Activated CD8-positive, alpha-beta memory T cell treated with anti-CD3 and anti-CD28 coated beads, Interleukin-2, amount 10 ng/mL, durations not matched to agents 7 days and 5 days (primary cell): ENCODE data around the gene CROCC2. TPM values are rescaled to one million over a fixed set of nuclear protein-coding genes. Genes with fewer than 3 reads are reported as not detected.

Experiments
- ATAC-seq: fragments of 150-1000 bp; cut with Tn5 transposase; one replicate; pipeline ENCODE4 v1.10.0; 2021; ENCODE audit warnings: moderate library complexity
- CTCF ChIA-PET: fragments of 350-600 bp; sonication (Branson Sonifier 250); formaldehyde crosslinking; loops from one replicate; lab custom pipeline; 2021; ENCODE audit warnings: antibody characterized with exemption; lab: Charles Lee
- DNase-seq: peaks from one replicate; pipeline ENCODE4 v3.0.0-alpha.2; 2020
- H3K27ac Mint-ChIP-seq: one replicate; pipeline ENCODE4 v1.8.0; 2021; ENCODE audit warnings: mild to moderate bottlenecking, mixed read lengths
- H3K27me3 Mint-ChIP-seq: one replicate; pipeline ENCODE4 v1.8.0; 2021; ENCODE audit warnings: mixed read lengths
- H3K36me3 Mint-ChIP-seq: one replicate; pipeline ENCODE4 v1.8.0; 2021; ENCODE audit warnings: mild to moderate bottlenecking, mixed read lengths
- H3K4me1 Mint-ChIP-seq: one replicate; pipeline ENCODE4 v1.8.0; 2021; ENCODE audit warnings: mixed read lengths
- H3K4me3 Mint-ChIP-seq: one replicate; pipeline ENCODE4 v1.8.0; 2021; ENCODE audit warnings: mild to moderate bottlenecking, moderate library complexity, mixed read lengths
- H3K9me3 Mint-ChIP-seq: one replicate; pipeline ENCODE4 v1.8.0; 2022; ENCODE audit warnings: low read depth, mixed read lengths
- total RNA-seq, 2 experiments: library from RNA; stranded (reverse); gene quantifications; one replicate each; pipeline ENCODE4 v1.2.3, GENCODE V29; 2021

CROCC2 gene
- total RNA-seq, 2 experiments from 2014 or later: not detected

GRCh38 chr2:240922982-240923537 is 16.9 kb downstream of the CROCC2 start:
- CTCF ChIA-PET: interaction anchor here (1.2 kb wide), 1 partner anchor 9 kb away, joined by 3 read pairs; no protein-coding TSS in a partner anchor
- DNase-seq (no peak), ATAC-seq (no peak)
- Mint-ChIP-seq H3K9me3 (no peaks in the 10 kb centered on the region), H3K4me1 (no peaks in the 10 kb centered on the region), H3K27me3 (no peaks in the 10 kb centered on the region), H3K36me3 (no peaks in the 10 kb centered on the region), H3K4me3 (no peak overlapping the region), H3K27ac (no peak overlapping the region)

- Mint-ChIP-seq H3K4me3 (no peak overlapping the region), H3K9me3 (no peaks in the 10 kb centered on the region), H3K36me3 (no peaks in the 10 kb centered on the region), H3K27ac (no peak overlapping the region), H3K27me3 (no peaks in the 10 kb centered on the region), H3K4me1 (no peaks in the 10 kb centered on the region)
- CTCF ChIA-PET: interaction anchor here (1.4 kb wide), 1 partner anchor 12 kb away, joined by 4 read pairs; no protein-coding TSS in a partner anchor
- DNase-seq: no peak
- ATAC-seq: no peak
Measured at GRCh38 chr2:240925191-240925567, 19.0 kb downstream of the CROCC2 start.

DNA sequence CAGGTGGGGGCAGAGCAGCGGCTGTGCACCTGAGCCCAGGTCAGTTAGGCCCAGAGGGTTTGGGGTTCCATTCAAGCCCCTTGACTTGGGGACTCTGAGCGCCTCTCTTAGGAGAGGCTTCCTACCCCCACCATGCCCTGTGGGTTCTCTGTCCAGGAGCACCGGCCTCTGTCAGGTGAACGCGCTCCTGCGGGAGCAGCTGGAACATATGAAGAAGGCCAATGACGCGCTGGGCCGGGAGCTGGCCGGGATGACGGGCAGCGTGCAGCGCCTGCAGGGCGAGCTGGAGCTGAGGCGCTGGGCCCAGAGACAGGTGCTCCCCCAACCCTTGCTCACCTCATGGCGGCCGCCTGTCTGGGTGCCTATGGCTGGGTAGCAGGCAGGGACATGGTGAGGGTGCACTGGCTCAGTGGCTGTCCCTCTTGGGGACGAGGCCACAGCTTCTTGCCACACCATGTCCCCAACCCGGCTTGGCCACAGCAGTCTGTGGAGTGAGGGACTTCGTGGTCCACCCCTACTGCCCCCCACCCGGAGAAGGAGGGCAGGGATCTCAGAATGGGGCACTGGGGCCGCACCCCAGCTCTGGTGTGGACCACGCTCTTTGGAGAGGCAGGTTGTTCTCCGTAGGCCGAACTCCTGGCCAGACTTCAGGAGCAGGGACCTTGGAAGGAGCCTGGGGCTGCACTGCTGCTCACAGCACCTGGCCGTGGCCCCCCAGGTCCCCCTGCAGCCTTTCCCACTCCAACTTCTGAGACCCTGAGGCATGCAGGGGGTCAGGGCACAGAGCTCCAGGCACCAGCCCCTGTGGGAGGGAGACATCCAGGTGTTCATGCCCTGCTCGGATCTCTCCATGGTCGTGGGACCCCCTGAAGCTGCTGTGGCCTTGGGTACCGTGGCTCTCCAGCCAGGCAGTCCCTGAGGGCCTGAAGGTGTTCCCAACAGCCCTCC is 19.7 kb downstream of the CROCC2 start:
- DNase-seq (no peak), ATAC-seq (no peak)
- Mint-ChIP-seq H3K27ac (no peak overlapping the region), H3K9me3 (no peaks in the 10 kb centered on the region), H3K36me3 (no peaks in the 10 kb centered on the region), H3K27me3 (no peaks in the 10 kb centered on the region), H3K4me1 (no peaks in the 10 kb centered on the region), H3K4me3 (no peak overlapping the region)
- CTCF ChIA-PET: interaction anchor here (1.4 kb wide), 1 partner anchor 13 kb away, joined by 4 read pairs; no protein-coding TSS in a partner anchor

GRCh38 chr2:240926516-240927389 is 20.6 kb downstream of the CROCC2 start:
- Mint-ChIP-seq H3K4me3 (no peak overlapping the region), H3K27ac (no peak overlapping the region)
- CTCF ChIA-PET: interaction anchor here (1.0 to 1.4 kb wide), 2 partner anchors 13 to 55 kb away, joined by 3 to 4 read pairs; no protein-coding TSS in a partner anchor

GRCh38 chr2:240927390-240927781 is 21.2 kb downstream of the CROCC2 start:
- Mint-ChIP-seq H3K27ac (no peak overlapping the region), H3K4me3 (no peak overlapping the region), H3K9me3 (no peaks in the 10 kb centered on the region), H3K27me3 (no peaks in the 10 kb centered on the region), H3K4me1 (no peaks in the 10 kb centered on the region), H3K36me3 (no peaks in the 10 kb centered on the region)
- ATAC-seq (no peak), DNase-seq (no peak)
- CTCF ChIA-PET: interaction anchor here (1.0 kb wide), 1 partner anchor 54 kb away, joined by 3 read pairs; no protein-coding TSS in a partner anchor

More at GRCh38 chr2:240926516-240927389, 20.6 kb downstream of the CROCC2 start:
- DNase-seq: no peak
- no peaks in the 10 kb centered on the region for H3K4me1 Mint-ChIP-seq
- H3K27me3 Mint-ChIP-seq: no peaks in the 10 kb centered on the region
- no peak for ATAC-seq
- H3K9me3 Mint-ChIP-seq: no peaks in the 10 kb centered on the region
- H3K36me3 Mint-ChIP-seq: no peaks in the 10 kb centered on the region

GRCh38 chr2:240928476-240929363 is 22.6 kb downstream of the CROCC2 start:
- no peak overlapping the region for H3K27ac Mint-ChIP-seq
- H3K4me1 Mint-ChIP-seq: no peaks in the 10 kb centered on the region
- ATAC-seq (no peak), DNase-seq (no peak)
- no peaks in the 10 kb centered on the region for H3K36me3 Mint-ChIP-seq
- H3K4me3 Mint-ChIP-seq: no peak overlapping the region
- H3K9me3 Mint-ChIP-seq: no peaks in the 10 kb centered on the region
- H3K27me3 Mint-ChIP-seq: no peaks in the 10 kb centered on the region
- CTCF ChIA-PET: interaction anchor here (1.5 kb wide), 1 partner anchor 14 kb away, joined by 3 read pairs; no protein-coding TSS in a partner anchor

- DNase-seq (no peak), ATAC-seq (no peak)
- CTCF ChIA-PET: no interaction called here
- Mint-ChIP-seq H3K4me3 (no peak overlapping the region), H3K27ac (no peak overlapping the region), H3K27me3 (no peaks in the 10 kb centered on the region), H3K36me3 (no peaks in the 10 kb centered on the region), H3K9me3 (no peaks in the 10 kb centered on the region), H3K4me1 (no peaks in the 10 kb centered on the region)
Measured at GRCh38 chr2:240929364-240930095, 23.4 kb downstream of the CROCC2 start.

DNA sequence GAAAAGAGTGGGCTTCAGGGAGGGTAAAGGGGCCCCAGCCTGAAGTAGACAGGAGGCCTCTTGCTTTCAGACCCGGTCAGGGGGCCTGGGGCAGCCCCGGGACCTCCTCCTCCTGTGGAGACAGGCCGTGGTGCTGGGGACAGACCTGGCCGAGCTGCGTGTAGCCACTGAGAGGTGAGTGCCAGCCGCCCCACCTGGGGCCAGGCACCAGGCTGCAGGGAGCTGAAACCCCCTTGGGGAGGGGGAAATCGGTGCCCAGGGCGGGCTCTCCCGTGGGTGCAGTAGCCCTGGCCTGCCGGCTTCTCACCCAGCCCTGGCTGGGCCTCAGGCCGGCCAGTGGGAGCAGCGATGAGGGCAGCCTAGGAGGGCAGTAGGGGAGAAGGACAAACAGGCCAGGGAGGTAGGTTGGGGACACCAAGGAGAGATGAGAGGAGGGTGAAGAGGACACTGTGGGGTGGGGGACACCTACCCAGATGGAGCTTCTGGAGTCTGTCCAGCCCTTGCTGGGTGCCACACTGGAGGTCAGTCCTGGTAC is 24.0 kb downstream of the CROCC2 start:
- H3K27me3 Mint-ChIP-seq: no peaks in the 10 kb centered on the region

DNA sequence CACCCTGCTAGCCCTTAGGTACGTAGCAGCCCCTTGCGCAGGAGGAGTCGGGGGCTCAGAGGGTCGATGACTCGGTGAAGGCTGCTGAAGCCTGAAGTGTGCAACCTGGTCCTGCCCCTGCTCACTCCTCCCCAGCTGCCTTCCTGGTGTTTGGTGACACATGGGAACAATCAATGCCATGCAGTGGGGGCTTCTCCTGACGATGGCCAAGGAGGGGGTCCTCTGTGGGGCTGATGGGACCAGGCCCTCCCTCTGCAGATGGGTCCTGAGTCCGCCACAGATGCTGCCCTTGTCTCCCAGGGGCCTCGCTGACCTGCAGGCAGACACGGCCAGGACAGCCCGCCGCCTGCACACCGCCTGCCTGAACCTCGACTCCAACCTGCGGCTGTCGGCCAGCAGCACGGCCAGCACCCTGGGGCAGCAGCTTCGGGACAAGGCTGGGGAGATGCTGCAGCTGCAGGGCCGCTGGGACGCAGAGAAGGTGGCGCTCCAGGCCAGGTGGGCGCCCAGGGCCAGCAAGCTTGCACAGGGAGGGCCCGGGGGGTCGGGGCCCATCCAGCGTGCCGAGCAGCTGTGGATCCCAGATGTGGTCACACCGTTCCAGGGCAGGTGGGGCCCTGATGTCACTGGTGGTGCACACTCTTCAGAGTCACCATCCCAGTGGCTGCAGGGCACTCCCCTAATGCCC is 24.6 kb downstream of the CROCC2 start:
- CTCF ChIA-PET: no interaction called here
- ATAC-seq (no peak), DNase-seq (no peak)
- no peaks in the 10 kb centered on the region for H3K9me3 Mint-ChIP-seq
- no peak overlapping the region for H3K4me3 Mint-ChIP-seq
- H3K36me3 Mint-ChIP-seq: no peaks in the 10 kb centered on the region
- H3K4me1 Mint-ChIP-seq: no peaks in the 10 kb centered on the region
- no peaks in the 10 kb centered on the region for H3K27me3 Mint-ChIP-seq
- H3K27ac Mint-ChIP-seq: no peak overlapping the region

More for the DNA sequence above, 24.0 kb downstream of the CROCC2 start:
- DNase-seq (no peak), ATAC-seq (no peak)
- H3K36me3 Mint-ChIP-seq: no peaks in the 10 kb centered on the region
- H3K9me3 Mint-ChIP-seq: no peaks in the 10 kb centered on the region
- no peak overlapping the region for H3K4me3 Mint-ChIP-seq
- CTCF ChIA-PET: no interaction called here
- H3K4me1 Mint-ChIP-seq: no peaks in the 10 kb centered on the region
- no peak overlapping the region for H3K27ac Mint-ChIP-seq

DNA sequence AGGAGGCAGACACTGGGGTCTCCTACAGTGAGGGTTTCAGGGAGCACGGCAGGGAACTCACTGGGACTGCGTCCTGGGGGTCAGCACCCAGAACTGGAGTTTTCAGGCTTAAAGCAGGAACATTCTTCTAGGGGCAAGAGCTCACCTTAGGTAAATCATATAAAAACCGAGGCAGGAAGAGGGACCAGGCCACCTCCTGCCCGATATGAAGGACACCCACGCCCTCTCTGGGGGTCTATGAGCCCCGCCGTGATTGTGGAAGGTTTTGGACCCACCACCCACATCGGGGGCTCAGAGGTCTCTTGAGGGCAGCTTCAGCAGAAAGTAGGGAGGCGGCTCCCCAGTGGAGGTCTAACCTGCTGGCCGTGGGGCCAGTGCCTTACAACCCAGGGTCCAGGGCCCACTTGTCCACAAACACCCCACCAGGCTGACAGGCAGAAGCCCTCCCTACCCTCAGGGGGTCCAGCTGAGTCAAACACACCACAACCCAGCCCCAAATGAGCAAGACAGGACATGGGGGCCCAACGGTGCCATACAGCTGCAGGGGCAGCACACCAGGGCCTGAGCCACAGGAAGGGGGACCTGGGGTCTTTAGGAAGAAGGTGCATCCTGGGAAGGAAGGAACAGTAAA is 25.3 kb downstream of the CROCC2 start:
- DNase-seq (no peak), ATAC-seq (no peak)
- H3K27me3 Mint-ChIP-seq: no peaks in the 10 kb centered on the region
- H3K9me3 Mint-ChIP-seq: no peaks in the 10 kb centered on the region
- no peaks in the 10 kb centered on the region for H3K36me3 Mint-ChIP-seq
- H3K4me3 Mint-ChIP-seq: no peak overlapping the region
- no peaks in the 10 kb centered on the region for H3K4me1 Mint-ChIP-seq
- CTCF ChIA-PET: no interaction called here
- H3K27ac Mint-ChIP-seq: no peak overlapping the region
